ENCODE measurements around the gene ICOSLG. TPM values are rescaled to one million over a fixed set of nuclear protein-coding genes. Genes with fewer than 3 reads are reported as not detected.

Gene ICOSLG
- total RNA-seq = 0.06 and 0.13 TPM in 2 replicates

GRCh38 chr21:44240842-44241241 is at the start of gene ICOSLG:
Gene ICOSLG (minus strand): TSS chr21:44240943. CDS start chr21:44240817, 126 bp downstream.

GRCh38 chr21:44285138-44285992 is 44.6 kb upstream of the ICOSLG start, which contains the start of gene AIRE:
Gene AIRE (plus strand): TSS chr21:44285876. CDS start chr21:44286007, 131 bp downstream.

GRCh38 chr21:44261675-44262295 is 21.0 kb upstream of the ICOSLG start, which contains the start of gene DNMT3L:
Gene DNMT3L (minus strand): TSS chr21:44261897. CDS start chr21:44261259, 638 bp downstream.

Other genes with a start within 250 kb of the ICOSLG start
- gene TRAPPC10, start 228.6 kb downstream of the ICOSLG start, total RNA-seq = 22.2 and 22.3 TPM in 2 replicates
- 2.6 and 3.0 TPM in 2 replicates for gene PWP2, start 133.5 kb downstream of the ICOSLG start, total RNA-seq
- 16.4 and 26.0 TPM in 2 replicates for gene GATD3, start 107.3 kb downstream of the ICOSLG start, total RNA-seq
- not detected in 2 replicates for gene DNMT3L, start 21.0 kb upstream of the ICOSLG start, total RNA-seq
- under 0.01 TPM in 1 of 2 replicates, not detected in the other for gene AIRE, start 44.9 kb upstream of the ICOSLG start, total RNA-seq
- 158 and 218 TPM in 2 replicates for gene PFKL, start 59.1 kb upstream of the ICOSLG start, total RNA-seq
- gene CFAP410, start 98.4 kb upstream of the ICOSLG start, total RNA-seq = 13.4 and 15.6 TPM in 2 replicates
- under 0.01 TPM in 1 of 2 replicates, not detected in the other for gene TRPM2, start 112.7 kb upstream of the ICOSLG start, total RNA-seq
- 0.13 and 0.25 TPM in 2 replicates for gene LRRC3, start 214.6 kb upstream of the ICOSLG start, total RNA-seq